ENCODE data around the gene GHR. TPM values are rescaled to one million over a fixed set of nuclear protein-coding genes. Genes with fewer than 3 reads are reported as not detected.

Gene GHR
- 10 to 100 TPM in 1 of 4 donors, 1 to 10 TPM in 3; 1.8 to 12.4 (median 3.7) TPM for total RNA-seq

- Histone ChIP-seq H3K36me3 (no peaks in the 10 kb centered on the region), H3K4me1 (no peaks in the 10 kb centered on the region), H3K27me3 (no peaks in the 10 kb centered on the region), H3K27ac (peak within 1 kb of the TSS; percentile 40 to 80 (median 68)), H3K9me3 (no peaks in the 10 kb centered on the region), H3K4me3 (peak within 1 kb of the TSS; percentile 37 to 67 (median 48))
- TF ChIP-seq POLR2A (IDR thresholded peaks at IDR 0.05) (no peak), CTCF (IDR thresholded peaks at IDR 0.05) (peak in 5 of 6 experiments; percentile 14 to 73 (median 60))
- peak; percentile 27 to 70 (median 70) for DNase-seq
Measured at GRCh38 chr5:42423285-42424165, at the start of gene GHR. Gene GHR, plus strand, starts transcription at chr5:42423439. Its CDS starts 142,436 bp downstream, at chr5:42565875.

GRCh38 chr5:42374679-42375273 is 48.5 kb upstream of the GHR start:
- Histone ChIP-seq H3K27me3 (no peaks in the 10 kb centered on the region), H3K9me3 (no peaks in the 10 kb centered on the region), H3K4me3 (no peak overlapping the region), H3K27ac (no peak overlapping the region), H3K4me1 (no peaks in the 10 kb centered on the region), H3K36me3 (no peaks in the 10 kb centered on the region)
- TF ChIP-seq POLR2A (IDR thresholded peaks at IDR 0.05) (no peak), CTCF (IDR thresholded peaks at IDR 0.05) (no peak)
- DNase-seq = no peak

GRCh38 chr5:42377496-42377895 is 45.7 kb upstream of the GHR start:
- H3K4me1 ChIP-seq = no peaks in the 10 kb centered on the region
- TF ChIP-seq CTCF (IDR thresholded peaks at IDR 0.05) (no peak), POLR2A (IDR thresholded peaks at IDR 0.05) (no peak)
- H3K4me3 ChIP-seq = no peak overlapping the region
- DNase-seq = no peak
- H3K9me3 ChIP-seq = no peaks in the 10 kb centered on the region
- no peak overlapping the region for H3K27ac ChIP-seq
- H3K36me3 ChIP-seq = no peaks in the 10 kb centered on the region
- no peaks in the 10 kb centered on the region for H3K27me3 ChIP-seq

GRCh38 chr5:42381973-42382372 is 41.3 kb upstream of the GHR start:
- H3K4me1 ChIP-seq = no peaks in the 10 kb centered on the region
- H3K36me3 ChIP-seq = no peaks in the 10 kb centered on the region
- H3K4me3 ChIP-seq = no peak overlapping the region
- H3K27ac ChIP-seq = no peak overlapping the region
- no peak for DNase-seq
- H3K27me3 ChIP-seq = no peaks in the 10 kb centered on the region
- TF ChIP-seq CTCF (IDR thresholded peaks at IDR 0.05) (no peak), POLR2A (IDR thresholded peaks at IDR 0.05) (no peak)
- H3K9me3 ChIP-seq = no peaks in the 10 kb centered on the region

GRCh38 chr5:42387563-42387962 is 35.7 kb upstream of the GHR start:
- Histone ChIP-seq H3K27ac (no peak overlapping the region), H3K4me3 (no peak overlapping the region), H3K4me1 (no peaks in the 10 kb centered on the region), H3K9me3 (peaks cover 0 to under 1% (median 0%) of the 10 kb centered on the region in 4 donors), H3K36me3 (no peaks in the 10 kb centered on the region), H3K27me3 (no peaks in the 10 kb centered on the region)
- DNase-seq = no peak
- no peak for TF ChIP-seq CTCF (IDR thresholded peaks at IDR 0.05)
